Measurements from ENCODE around the gene TTC7B. TPM values are rescaled to one million over a fixed set of nuclear protein-coding genes. Genes with fewer than 3 reads are reported as not detected.

TTC7B gene
- total and polyA plus RNA-seq, 7 donors, result 18.9 to 97.0 (median 59.0) TPM

DNA sequence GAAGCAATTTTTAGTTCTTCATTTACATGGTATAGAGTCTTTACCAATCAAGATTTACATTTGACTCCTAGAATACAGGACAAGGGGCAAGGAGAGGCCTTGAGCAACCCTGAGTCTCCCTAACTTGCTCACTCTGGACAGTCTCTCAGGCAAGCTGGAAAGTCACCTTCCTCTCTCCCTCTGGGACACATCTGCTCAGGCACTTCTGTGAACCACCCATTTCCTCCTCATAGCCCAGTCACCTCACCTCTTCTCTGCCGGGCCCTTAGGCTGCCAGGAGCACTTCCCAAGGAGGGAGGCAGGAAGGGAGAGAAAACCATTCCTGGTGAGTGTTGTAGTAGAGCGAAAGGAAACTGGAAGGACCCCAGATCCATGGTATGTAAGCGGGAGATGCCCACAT, 202.8 kb downstream of the TTC7B start:
- H3K36me3 ChIP-seq (ENCODE audit: insufficient read depth in 1 of 2, low read depth in 1 of 2), result peaks cover 0 to 24% of the 10 kb centered on the region in 2 donors
- 71 to 85% (median 83%) methylated on average over 3 of the region's 3 CpGs for WGBS, 3 donors
- intact Hi-C loops (cut with DNase I), result no loop called here
- H3K9me3 ChIP-seq, result no peaks in the 10 kb centered on the region
- TF ChIP-seq, protein P1, sequence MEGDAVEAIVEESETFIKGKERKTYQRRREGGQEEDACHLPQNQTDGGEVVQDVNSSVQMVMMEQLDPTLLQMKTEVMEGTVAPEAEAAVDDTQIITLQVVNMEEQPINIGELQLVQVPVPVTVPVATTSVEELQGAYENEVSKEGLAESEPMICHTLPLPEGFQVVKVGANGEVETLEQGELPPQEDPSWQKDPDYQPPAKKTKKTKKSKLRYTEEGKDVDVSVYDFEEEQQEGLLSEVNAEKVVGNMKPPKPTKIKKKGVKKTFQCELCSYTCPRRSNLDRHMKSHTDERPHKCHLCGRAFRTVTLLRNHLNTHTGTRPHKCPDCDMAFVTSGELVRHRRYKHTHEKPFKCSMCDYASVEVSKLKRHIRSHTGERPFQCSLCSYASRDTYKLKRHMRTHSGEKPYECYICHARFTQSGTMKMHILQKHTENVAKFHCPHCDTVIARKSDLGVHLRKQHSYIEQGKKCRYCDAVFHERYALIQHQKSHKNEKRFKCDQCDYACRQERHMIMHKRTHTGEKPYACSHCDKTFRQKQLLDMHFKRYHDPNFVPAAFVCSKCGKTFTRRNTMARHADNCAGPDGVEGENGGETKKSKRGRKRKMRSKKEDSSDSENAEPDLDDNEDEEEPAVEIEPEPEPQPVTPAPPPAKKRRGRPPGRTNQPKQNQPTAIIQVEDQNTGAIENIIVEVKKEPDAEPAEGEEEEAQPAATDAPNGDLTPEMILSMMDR (IDR thresholded peaks at IDR 0.05), result no peak
- DNase-seq, result no peak
- H3K4me1 ChIP-seq, result peaks cover 41% of the 10 kb centered on the region
- ATAC-seq, result peak in 1 of 4 donors; percentile 27
- H3K27me3 ChIP-seq (ENCODE audit: insufficient read depth in 3 of 3, low read length in 2 of 3), result no peaks in the 10 kb centered on the region
- peak overlapping the region; percentile 70 for H3K27ac ChIP-seq
- H3K4me3 ChIP-seq, result no peak overlapping the region

DNA sequence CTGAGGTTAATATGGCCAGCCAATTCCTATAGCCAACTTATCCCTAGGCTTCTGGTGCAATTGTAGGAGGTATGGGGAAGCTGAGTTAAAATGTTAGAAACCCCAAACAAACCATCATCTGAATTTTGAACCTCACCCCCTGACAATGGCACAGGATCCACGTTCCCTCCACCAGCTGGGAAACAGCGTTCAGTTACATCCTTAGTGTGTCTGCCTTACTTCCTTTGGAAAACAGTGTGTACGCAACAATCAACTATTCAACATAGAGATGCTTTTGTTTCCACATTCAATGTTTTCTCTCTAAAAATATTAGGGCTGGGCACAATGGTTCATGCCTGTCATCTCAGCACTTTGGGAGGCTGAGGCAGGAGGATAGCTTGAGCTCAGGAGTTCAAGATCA, 203.4 kb downstream of the TTC7B start:
- peaks cover 0 to 19% of the 10 kb centered on the region in 2 donors for H3K36me3 ChIP-seq (ENCODE audit: insufficient read depth in 1 of 2, low read depth in 1 of 2)
- DNase-seq, result no peak

DNA sequence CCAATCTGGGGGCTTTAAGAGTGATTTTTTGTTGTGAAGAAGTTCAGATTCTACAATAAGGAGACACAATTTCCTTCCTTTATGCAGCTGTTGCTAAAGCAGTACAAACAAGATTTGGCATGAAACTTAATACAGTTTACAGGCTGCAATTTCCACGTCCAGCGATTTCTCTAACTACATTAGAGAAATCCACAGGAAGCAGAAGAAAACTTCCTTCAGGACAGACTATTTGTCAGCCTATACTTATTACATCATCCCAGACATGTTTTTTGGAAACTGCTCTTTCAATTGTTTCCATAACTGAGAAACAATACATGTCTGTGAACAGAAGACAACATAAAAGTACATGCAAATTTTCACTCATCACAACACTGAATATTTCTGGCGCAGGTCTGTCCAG, 204.3 kb downstream of the TTC7B start:
- Histone ChIP-seq H3K27ac (peak overlapping the region; percentile 70), H3K4me3 (no peak overlapping the region), H3K4me1 (peaks cover 41% of the 10 kb centered on the region), H3K27me3 (ENCODE audit: insufficient read depth in 3 of 3, low read length in 2 of 3) (no peaks in the 10 kb centered on the region), H3K36me3 (ENCODE audit: insufficient read depth in 1 of 2, low read depth in 1 of 2) (peaks cover 0 to 11% of the 10 kb centered on the region in 2 donors), H3K9me3 (no peaks in the 10 kb centered on the region)
- intact Hi-C loops (cut with DNase I), result no loop called here
- TF ChIP-seq, protein P1 (IDR thresholded peaks at IDR 0.05), result no peak
- 25 to 29% (median 28%) methylated on average over 3 of the region's 3 CpGs for WGBS, 3 donors
- DNase-seq, result no peak
- ATAC-seq, result peak in 2 of 4 donors; percentile 27 to 35

More for the DNA sequence above, 203.4 kb downstream of the TTC7B start:
- Histone ChIP-seq H3K4me3 (no peak overlapping the region), H3K27me3 (ENCODE audit: insufficient read depth in 3 of 3, low read length in 2 of 3) (no peaks in the 10 kb centered on the region), H3K27ac (peak overlapping the region; percentile 70), H3K9me3 (no peaks in the 10 kb centered on the region), H3K4me1 (peaks cover 41% of the 10 kb centered on the region)
- intact Hi-C loops (cut with DNase I), result no loop called here
- no peak for ATAC-seq
- WGBS, 3 donors, result 75 to 82% (median 82%) methylated on average over 3 of the region's 3 CpGs
- TF ChIP-seq, protein P1 (IDR thresholded peaks at IDR 0.05), result no peak

DNA sequence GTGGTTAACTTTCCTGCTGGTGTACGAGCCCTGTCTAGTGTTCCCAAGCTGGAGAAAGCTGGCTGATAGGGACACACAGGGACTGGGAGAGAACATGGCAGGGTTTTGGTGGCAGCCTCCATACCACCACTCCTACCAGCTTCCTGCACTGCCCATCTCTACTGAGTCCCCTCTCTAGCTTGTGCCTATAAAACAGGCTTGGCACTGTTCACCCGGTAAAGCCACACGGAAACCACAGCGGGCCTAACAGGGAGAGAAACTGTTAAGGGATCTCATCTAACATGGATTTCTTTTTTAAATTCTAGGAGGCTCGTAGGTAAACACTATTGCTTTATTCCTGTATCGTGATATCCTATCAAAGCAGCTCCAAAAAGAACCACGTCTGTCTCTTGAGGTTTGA, 204.7 kb downstream of the TTC7B start:
- DNase-seq (no peak), ATAC-seq (peak in 2 of 4 donors; percentile 14 to 23)
- H3K4me1 ChIP-seq, result peaks cover 41% of the 10 kb centered on the region
- H3K27ac ChIP-seq, result peak overlapping the region; percentile 70
- no peaks in the 10 kb centered on the region for H3K27me3 ChIP-seq (ENCODE audit: insufficient read depth in 3 of 3, low read length in 2 of 3)
- intact Hi-C loops (cut with DNase I), result no loop called here
- H3K4me3 ChIP-seq, result no peak overlapping the region
- TF ChIP-seq, protein P1 (IDR thresholded peaks at IDR 0.05), result no peak
- no peaks in the 10 kb centered on the region for H3K9me3 ChIP-seq
- 30 to 53% (median 42%) methylated on average over 7 of the region's 7 CpGs for WGBS, 3 donors
- peaks cover 0 to 10% of the 10 kb centered on the region in 2 donors for H3K36me3 ChIP-seq (ENCODE audit: insufficient read depth in 1 of 2, low read depth in 1 of 2)

Measured in psoas muscle (tissue), 8 donors.